SK-N-MC (cell line): ENCODE data around the gene ANO3.

Source experiments
- EZH2 ChIP-seq: fragments of 200-600 bp; sonication (generic); IDR thresholded peaks from one replicate; pipeline ENCODE4 v1.6.1; 2017; ENCODE audit warnings: antibody characterized with exemption
- POLR2AphosphoS5 ChIP-seq: IDR thresholded peaks from 2 replicates; pipeline ENCODE4 v1.6.1; 2012; ENCODE audit warnings: mild to moderate bottlenecking, low read depth, low read length, borderline replicate concordance

DNA sequence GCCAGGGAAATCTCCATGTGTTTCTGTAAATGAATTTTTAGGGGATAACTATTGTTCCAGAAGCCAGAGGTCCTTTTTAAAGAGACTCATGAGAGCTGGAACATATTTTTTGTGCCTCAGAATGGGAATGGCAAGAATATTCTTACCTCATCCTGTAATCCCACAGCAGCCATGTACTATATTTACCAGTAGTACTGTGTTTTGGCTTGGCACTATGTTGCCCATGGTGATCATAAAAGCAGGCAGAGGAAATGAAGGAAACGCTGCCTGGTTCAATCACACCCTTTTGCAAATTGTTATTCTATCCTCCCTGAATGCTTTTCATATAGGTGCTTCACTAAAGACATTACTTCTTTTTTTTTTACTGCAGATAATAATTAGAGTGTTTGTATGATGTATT is 81.0 kb downstream of the ANO3 start:
- TF ChIP-seq POLR2AphosphoS5, result no peak
- TF ChIP-seq EZH2, result no peak
